GM12878 (cell line): ENCODE data around the gene GPC3. TPM values are rescaled to one million over a fixed set of nuclear protein-coding genes. Genes with fewer than 3 reads are reported as not detected.
"Not testable (repeated sequence)": the region's sequence is repeated elsewhere in the genome, so short reads cannot be mapped to it uniquely, and the experiment has no call there.

ENCODE experiments used
- ATAC-seq: fragments of 200-7000 bp; cut with Tn5 transposase; 3 replicates; pipeline ENCODE4 v1.9.1; 2020; ENCODE audit warnings: mild to moderate bottlenecking, moderate library complexity
- BruUV-seq: library from RNA; stranded (reverse); fragments of 400-500 nt; replicated peaks from 2 replicates; lab custom pipeline; 2021; lab: Mats Ljungman, UMichigan
- CTCF ChIA-PET: fragments of 300-600 bp; sonication (Branson Sonifier 250); formaldehyde crosslinking; extraction: SDS; loops from one replicate; lab custom pipeline; 2021; ENCODE audit warnings: inconsistent platforms; lab: Yijun Ruan, JAX
- POLR2A ChIA-PET: fragments of 350-600 bp; formaldehyde crosslinking; extraction: SDS; loops from one replicate; lab custom pipeline; 2021; ENCODE audit warnings: inconsistent platforms; lab: Charles Lee
- RAD21 ChIA-PET: fragments of 300-600 bp; sonication (Branson Sonifier 250); formaldehyde crosslinking; loops from one replicate; lab custom pipeline; 2023; ENCODE audit warnings: antibody characterized with exemption; ENCODE audit not compliant: unreplicated experiment; lab: Charles Lee
- SMC1A ChIA-PET: fragments of 300-600 bp; sonication (Branson Sonifier 250); formaldehyde crosslinking; loops from one replicate; lab custom pipeline; 2023; ENCODE audit not compliant: unreplicated experiment, uncharacterized antibody; lab: Charles Lee
- DNase-seq: peaks from one replicate; pipeline ENCODE4 v3.0.0-alpha.2; 2011; ENCODE audit warnings: low read depth, low spot score
- FAIRE-seq: peaks from 3 replicates; lab custom pipeline; 2011; peaks lifted over from hg19 to GRCh38; lab: Jason Lieb, UNC
- H2AFZ ChIP-seq: 2 replicates; pipeline ENCODE4 v1.6.0; 2011; ENCODE audit warnings: low read depth, low read length, control low read depth; ENCODE audit not compliant: control insufficient read depth
- H3K27ac ChIP-seq: 2 replicates; pipeline ENCODE4 v1.5.1; 2011; ENCODE audit warnings: control low read depth; ENCODE audit not compliant: control insufficient read depth, insufficient read depth
- H3K27me3 ChIP-seq, 2 experiments: replicated peaks in 1 of 2; 2 replicates each; pipeline versions ENCODE4 v1.6.0 to v1.6.1; 2011; ENCODE audit warnings: low read length in 1 of 2; ENCODE audit not compliant: control insufficient read depth in 2 of 2, insufficient read depth in 2 of 2
- H3K36me3 ChIP-seq, 2 experiments: 2 replicates each; pipeline ENCODE4 v1.5.1; 2011; ENCODE audit warnings: low read length in 1 of 2; ENCODE audit not compliant: control insufficient read depth in 2 of 2, insufficient read depth in 2 of 2
- H3K4me1 ChIP-seq: 2 replicates; pipeline ENCODE4 v1.6.1; 2011; ENCODE audit warnings: mild to moderate bottlenecking, low read length, moderate library complexity, mixed read lengths; ENCODE audit not compliant: control insufficient read depth, insufficient read depth
- H3K4me2 ChIP-seq: 2 replicates; pipeline ENCODE4 v1.6.0; 2011; ENCODE audit warnings: control low read depth; ENCODE audit not compliant: control insufficient read depth, insufficient read depth
- H3K4me3 ChIP-seq: fragments of 200-600 bp; sonication (generic); 2 replicates; pipeline ENCODE4 v1.5.1; 2016
- H3K79me2 ChIP-seq: 2 replicates; pipeline ENCODE4 v1.6.0; 2011; ENCODE audit warnings: low read length; ENCODE audit not compliant: control insufficient read depth, insufficient read depth
- H3K9ac ChIP-seq: 2 replicates; pipeline ENCODE4 v1.8.0; 2011; ENCODE audit warnings: low read length, control low read depth, mixed read lengths; ENCODE audit not compliant: control insufficient read depth, insufficient read depth
- H3K9me3 ChIP-seq: replicated peaks from 3 replicates; pipeline ENCODE4 v1.5.1; 2011; ENCODE audit warnings: mild to moderate bottlenecking, low read length; ENCODE audit not compliant: control insufficient read depth, insufficient read depth
- H4K20me1 ChIP-seq: 2 replicates; pipeline ENCODE4 v1.6.0; 2011; ENCODE audit not compliant: control insufficient read depth, insufficient read depth
- ASH2L ChIP-seq: fragments of 300-600, 200-600 bp; sonication (generic); IDR thresholded peaks from 2 replicates; pipeline ENCODE4 v1.6.1; 2017; ENCODE audit warnings: low read depth, mild to moderate bottlenecking, borderline replicate concordance
- GATAD2B ChIP-seq: fragments of 450-650 bp; conservative IDR thresholded peaks from 2 replicates; pipeline ENCODE4 v1.6.1; 2017; ENCODE audit warnings: low read depth, mild to moderate bottlenecking, moderate library complexity
- IKZF2 ChIP-seq, 2 experiments: fragments of 450-650 bp; IDR thresholded peaks; 2 replicates each; pipeline ENCODE4 v1.6.1; 2017; ENCODE audit warnings: mild to moderate bottlenecking in 2 of 2, moderate library complexity in 2 of 2
- MTA3 ChIP-seq: IDR thresholded peaks from 2 replicates; pipeline ENCODE4 v1.6.1; 2012; ENCODE audit warnings: low read length, inconsistent platforms, borderline replicate concordance
- RAD51 ChIP-seq: fragments of 450-650 bp; IDR thresholded peaks from 2 replicates; pipeline ENCODE4 v1.6.1; 2016; ENCODE audit warnings: moderate library complexity, mild to moderate bottlenecking, inconsistent platforms
- REST ChIP-seq: IDR thresholded peaks from 2 replicates; pipeline ENCODE4 v1.6.1; 2012; ENCODE audit warnings: mild to moderate bottlenecking, low read depth, low read length
- TCF12 ChIP-seq: IDR thresholded peaks from 2 replicates; pipeline ENCODE4 v1.6.1; 2011; ENCODE audit warnings: low read depth, mild to moderate bottlenecking, low read length
- WGBS: methylation state at CpG from one replicate; pipeline ENCODE4 v1.1.6; 2016; ENCODE audit warnings: low lambda C conversion rate; ENCODE audit not compliant: insufficient replicate concordance, insufficient coverage; ENCODE audit errors: missing lambda C conversion rate; 5-methylcytosine and 5-hydroxymethylcytosine counted together
- in situ Hi-C: fragments of 300-500 bp; cut with MboI; formaldehyde crosslinking; loops from 9 replicates; pipeline ENCODE4 v1.14.3; 2018; ENCODE audit warnings: mixed read lengths
- intact Hi-C: fragments of 100-400 bp; cut with micrococcal nuclease; formaldehyde crosslinking; loops from one replicate; pipeline ENCODE4 v1.14.2; 2022; ENCODE audit not compliant: unreplicated experiment
- polyA plus RNA-seq, 11 experiments: library from polyadenylated mRNA; depleted of rRNA in 4 of 11; unstranded in 6 of 11; stranded (reverse) in 5 of 11; fragments of >200 nt; fragmentation: Nextera tagmentation in 4 of 11; fragmentation: Illumina TruSeq in 1 of 11; extraction: Ambion mirVana in 4 of 11; extraction: Trizol in 1 of 11; gene quantifications; 1 replicate in 1 of 11; 2 replicates in 10 of 11; pipeline versions ENCODE4 v1.2.1 to v1.2.3, GENCODE V29; 2011 to 2016; ENCODE audit warnings: inconsistent platforms in 2 of 11, missing spikeins in 2 of 11, low read depth in 1 of 11
- total RNA-seq, 4 experiments: library from RNA; depleted of rRNA in 3 of 4; stranded (reverse); fragments of >200 nt in 3 of 4; fragmentation: Illumina TruSeq in 1 of 4; extraction: Trizol in 1 of 4; gene quantifications; 2 replicates each; pipeline versions ENCODE4 v1.2.1 to v1.2.3, GENCODE V29; 2013 to 2021

The GPC3 gene
- total and polyA plus RNA-seq, 10 of the 15 experiments (the other 5 are each of a cell fraction or from before 2014, with no cell fraction given), result 0.09 to 0.82 TPM; not detected in 8

- Histone ChIP-seq H3K9ac (no peak overlapping the region), H2AFZ (no peak overlapping the region), H3K79me2 (no peaks in the 10 kb centered on the region), H4K20me1 (no peaks in the 10 kb centered on the region), H3K9me3 (no peaks in the 10 kb centered on the region), H3K4me3 (no peak overlapping the region), H3K27me3 (no peaks in the 10 kb centered on the region), H3K27ac (no peak overlapping the region), H3K4me1 (no peaks in the 10 kb centered on the region), H3K36me3 (no peaks in the 10 kb centered on the region), H3K4me2 (no peak overlapping the region)
- in situ Hi-C loops (no loop called here), intact Hi-C loops (no loop called here)
- WGBS, result 17% methylated on average over 5 of the region's 5 CpGs
- SMC1A ChIA-PET, result no interaction called here
- BruUV-seq, result no TSS peak
- RAD21 ChIA-PET, result no interaction called here
- TF ChIP-seq MTA3 (no peak), RAD51 (no peak), ASH2L (no peak), IKZF2 (IDR thresholded peaks at IDR 0.05) (no peak), GATAD2B (no peak), REST (no peak), TCF12 (no peak)
- POLR2A ChIA-PET, result interaction anchor here (0.5 kb wide), 1 partner anchor 100 kb away, joined by 5 read pairs; no protein-coding TSS in a partner anchor
- FAIRE-seq (no peak), ATAC-seq (no peak), DNase-seq (no peak)
- CTCF ChIA-PET, result no interaction called here
Measured at GRCh38 chrX:133991814-133992213, 6.4 kb upstream of the GPC3 start.

GRCh38 chrX:133991057-133991456 lies 5.7 kb upstream of the GPC3 start:
- WGBS, result 56% methylated on average over 3 of the region's 3 CpGs
- H3K27me3 ChIP-seq, H3K9ac ChIP-seq, H3K4me1 ChIP-seq, H3K36me3 ChIP-seq, H3K4me2 ChIP-seq, POLR2A ChIA-PET, H3K27ac ChIP-seq, H2AFZ ChIP-seq, FAIRE-seq, H3K79me2 ChIP-seq, ATAC-seq, SMC1A ChIA-PET, in situ Hi-C loops, intact Hi-C loops, DNase-seq, BruUV-seq, H4K20me1 ChIP-seq, RAD21 ChIA-PET, H3K9me3 ChIP-seq, H3K4me3 ChIP-seq, CTCF ChIA-PET: not testable (repeated sequence)
